22Rv1 (cell line): Measurements from ENCODE around the gene HOXB7.
A peak's percentile ranks its signal among the peaks of the same experiment; 100 is the strongest.

Experiments
- ZFX ChIP-seq: fragments of 450-650 bp; IDR thresholded peaks from 2 replicates; pipeline ENCODE4 v1.6.1; 2017; ENCODE audit warnings: antibody characterized with exemption, borderline replicate concordance
- TF ChIP-seq, protein P1 (sequence below): fragments of 450-650 bp; IDR thresholded peaks from 2 replicates; pipeline ENCODE4 v1.5.1; 2017; ENCODE audit warnings: mild to moderate bottlenecking

DNA sequence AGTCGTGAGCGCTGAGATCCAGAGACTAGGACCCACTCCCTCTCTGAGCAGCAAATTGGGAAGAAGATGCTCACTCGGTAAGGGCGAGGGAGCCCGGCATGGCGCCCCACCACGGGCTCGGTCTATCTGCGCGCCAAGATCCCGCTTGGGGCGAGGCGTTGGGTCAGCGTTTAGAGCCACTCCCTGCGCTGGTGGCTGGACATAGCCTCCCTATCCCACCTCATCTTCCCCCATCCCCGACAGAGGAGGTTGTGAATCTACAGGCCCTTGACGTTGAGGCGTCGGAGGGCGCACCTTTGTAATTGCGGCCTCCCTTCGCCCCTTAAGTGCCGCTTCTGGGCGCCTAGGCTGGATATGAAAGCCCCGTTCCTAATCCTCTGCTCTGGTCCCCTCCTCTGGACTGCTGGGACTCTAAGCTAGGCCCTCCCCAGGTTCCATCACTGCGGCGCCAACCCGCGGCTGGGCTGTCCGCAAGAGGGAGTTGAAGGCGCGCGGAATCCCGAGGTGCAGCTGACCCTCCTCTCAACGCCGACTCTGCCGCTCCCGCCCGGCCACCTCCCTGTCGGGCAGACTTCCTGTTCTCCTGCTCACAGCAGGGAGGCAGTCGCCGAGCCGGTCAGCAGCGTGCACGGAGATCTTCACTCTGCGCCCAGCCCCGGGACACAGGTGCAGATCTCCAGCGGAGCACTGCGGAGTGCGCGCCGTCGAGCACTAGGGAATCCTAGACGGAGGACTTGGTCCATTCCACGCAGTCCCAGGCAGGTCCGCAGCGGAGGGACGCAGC is 31.4 kb upstream of the HOXB7 start:
- TF ChIP-seq, protein P1, sequence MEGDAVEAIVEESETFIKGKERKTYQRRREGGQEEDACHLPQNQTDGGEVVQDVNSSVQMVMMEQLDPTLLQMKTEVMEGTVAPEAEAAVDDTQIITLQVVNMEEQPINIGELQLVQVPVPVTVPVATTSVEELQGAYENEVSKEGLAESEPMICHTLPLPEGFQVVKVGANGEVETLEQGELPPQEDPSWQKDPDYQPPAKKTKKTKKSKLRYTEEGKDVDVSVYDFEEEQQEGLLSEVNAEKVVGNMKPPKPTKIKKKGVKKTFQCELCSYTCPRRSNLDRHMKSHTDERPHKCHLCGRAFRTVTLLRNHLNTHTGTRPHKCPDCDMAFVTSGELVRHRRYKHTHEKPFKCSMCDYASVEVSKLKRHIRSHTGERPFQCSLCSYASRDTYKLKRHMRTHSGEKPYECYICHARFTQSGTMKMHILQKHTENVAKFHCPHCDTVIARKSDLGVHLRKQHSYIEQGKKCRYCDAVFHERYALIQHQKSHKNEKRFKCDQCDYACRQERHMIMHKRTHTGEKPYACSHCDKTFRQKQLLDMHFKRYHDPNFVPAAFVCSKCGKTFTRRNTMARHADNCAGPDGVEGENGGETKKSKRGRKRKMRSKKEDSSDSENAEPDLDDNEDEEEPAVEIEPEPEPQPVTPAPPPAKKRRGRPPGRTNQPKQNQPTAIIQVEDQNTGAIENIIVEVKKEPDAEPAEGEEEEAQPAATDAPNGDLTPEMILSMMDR, result peak; percentile 30
- TF ChIP-seq ZFX, result no peak
